ENCODE measurements around the gene NPHP3.
"Not testable (repeated sequence)": the region's sequence is repeated elsewhere in the genome, so short reads cannot be mapped to it uniquely, and the experiment has no call there.

NPHP3 gene, protein sequence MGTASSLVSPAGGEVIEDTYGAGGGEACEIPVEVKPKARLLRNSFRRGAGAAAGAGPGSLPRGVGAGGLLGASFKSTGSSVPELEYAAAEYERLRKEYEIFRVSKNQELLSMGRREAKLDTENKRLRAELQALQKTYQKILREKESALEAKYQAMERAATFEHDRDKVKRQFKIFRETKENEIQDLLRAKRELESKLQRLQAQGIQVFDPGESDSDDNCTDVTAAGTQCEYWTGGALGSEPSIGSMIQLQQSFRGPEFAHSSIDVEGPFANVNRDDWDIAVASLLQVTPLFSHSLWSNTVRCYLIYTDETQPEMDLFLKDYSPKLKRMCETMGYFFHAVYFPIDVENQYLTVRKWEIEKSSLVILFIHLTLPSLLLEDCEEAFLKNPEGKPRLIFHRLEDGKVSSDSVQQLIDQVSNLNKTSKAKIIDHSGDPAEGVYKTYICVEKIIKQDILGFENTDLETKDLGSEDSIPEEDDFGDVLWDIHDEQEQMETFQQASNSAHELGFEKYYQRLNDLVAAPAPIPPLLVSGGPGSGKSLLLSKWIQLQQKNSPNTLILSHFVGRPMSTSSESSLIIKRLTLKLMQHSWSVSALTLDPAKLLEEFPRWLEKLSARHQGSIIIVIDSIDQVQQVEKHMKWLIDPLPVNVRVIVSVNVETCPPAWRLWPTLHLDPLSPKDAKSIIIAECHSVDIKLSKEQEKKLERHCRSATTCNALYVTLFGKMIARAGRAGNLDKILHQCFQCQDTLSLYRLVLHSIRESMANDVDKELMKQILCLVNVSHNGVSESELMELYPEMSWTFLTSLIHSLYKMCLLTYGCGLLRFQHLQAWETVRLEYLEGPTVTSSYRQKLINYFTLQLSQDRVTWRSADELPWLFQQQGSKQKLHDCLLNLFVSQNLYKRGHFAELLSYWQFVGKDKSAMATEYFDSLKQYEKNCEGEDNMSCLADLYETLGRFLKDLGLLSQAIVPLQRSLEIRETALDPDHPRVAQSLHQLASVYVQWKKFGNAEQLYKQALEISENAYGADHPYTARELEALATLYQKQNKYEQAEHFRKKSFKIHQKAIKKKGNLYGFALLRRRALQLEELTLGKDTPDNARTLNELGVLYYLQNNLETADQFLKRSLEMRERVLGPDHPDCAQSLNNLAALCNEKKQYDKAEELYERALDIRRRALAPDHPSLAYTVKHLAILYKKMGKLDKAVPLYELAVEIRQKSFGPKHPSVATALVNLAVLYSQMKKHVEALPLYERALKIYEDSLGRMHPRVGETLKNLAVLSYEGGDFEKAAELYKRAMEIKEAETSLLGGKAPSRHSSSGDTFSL (N-terminal part only)

DNA sequence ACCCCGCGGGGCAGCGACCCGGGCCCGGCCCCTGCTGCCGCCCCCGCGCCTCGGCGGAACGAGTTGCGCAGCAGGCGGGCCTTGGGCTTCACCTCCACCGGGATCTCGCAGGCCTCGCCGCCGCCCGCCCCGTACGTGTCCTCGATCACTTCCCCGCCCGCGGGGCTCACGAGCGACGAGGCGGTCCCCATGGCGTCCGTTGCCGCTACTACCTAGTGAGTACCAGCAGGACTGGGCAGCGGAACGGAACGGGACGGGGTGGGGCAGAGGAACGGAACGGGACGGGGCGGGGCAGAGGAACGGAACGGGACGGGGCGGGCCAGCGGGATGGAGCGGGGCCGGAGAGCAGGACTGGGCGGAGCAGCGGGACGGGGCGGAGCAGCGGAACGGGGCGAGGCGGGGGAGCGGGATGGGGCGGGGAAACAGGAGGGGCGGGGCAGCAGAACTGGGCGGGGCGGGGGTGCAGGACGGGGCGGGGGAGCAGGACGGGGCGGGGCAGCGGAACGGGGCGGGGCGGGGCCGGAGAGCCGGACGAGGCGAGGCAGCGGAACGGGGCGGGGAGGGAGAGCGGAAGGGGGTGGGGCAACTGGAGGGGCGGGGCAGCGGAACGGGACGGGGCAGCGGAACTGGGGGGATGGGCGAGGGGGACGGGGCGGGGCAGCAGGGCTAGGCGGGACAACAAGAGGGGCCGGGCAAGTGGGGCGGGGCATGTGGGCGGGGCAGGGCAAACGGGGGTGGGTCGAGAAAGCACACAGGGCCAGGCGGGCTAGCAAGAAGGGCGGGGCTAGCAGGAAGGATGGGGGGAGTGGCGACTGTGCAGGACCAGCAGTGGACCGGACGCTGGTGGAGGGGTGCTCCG lies at the start of gene NPHP3:
Gene NPHP3, minus strand, starts transcription at position 245 of the 859 bp plus-strand sequence. Its CDS starts 54 bp downstream, at position 191.
- DNase-seq (ENCODE audit: insufficient read length, low spot score) = peak; percentile 88
- peak; percentile 93 for TF ChIP-seq POLR2A (IDR thresholded peaks at IDR 0.05; ENCODE audit: low read depth, low read length)
- FAIRE-seq = no peak

DNA sequence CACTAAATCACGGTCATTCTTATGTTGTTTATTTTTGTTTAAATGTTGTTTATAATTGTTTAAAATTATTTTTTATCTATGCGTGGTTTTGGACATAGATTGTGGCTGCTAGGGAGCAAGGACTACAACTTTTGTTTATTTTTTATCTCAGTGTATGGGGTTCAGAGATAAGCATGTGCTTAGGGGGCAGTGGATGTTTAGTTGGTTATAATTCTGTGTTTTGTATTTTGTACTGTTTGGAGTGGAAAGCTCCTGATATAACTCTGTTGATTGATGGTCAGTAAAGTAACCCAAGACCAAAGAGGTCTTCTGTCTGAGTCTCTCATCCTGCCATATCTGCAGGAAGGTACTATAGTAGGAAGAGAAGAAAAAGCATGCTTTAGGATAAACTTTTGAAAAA lies 36.5 kb upstream of the NPHP3 start:
- no peak for DNase-seq (ENCODE audit: insufficient read length, low spot score)
- FAIRE-seq = no peak
- no peak for TF ChIP-seq POLR2A (IDR thresholded peaks at IDR 0.05; ENCODE audit: low read depth, low read length)

DNA sequence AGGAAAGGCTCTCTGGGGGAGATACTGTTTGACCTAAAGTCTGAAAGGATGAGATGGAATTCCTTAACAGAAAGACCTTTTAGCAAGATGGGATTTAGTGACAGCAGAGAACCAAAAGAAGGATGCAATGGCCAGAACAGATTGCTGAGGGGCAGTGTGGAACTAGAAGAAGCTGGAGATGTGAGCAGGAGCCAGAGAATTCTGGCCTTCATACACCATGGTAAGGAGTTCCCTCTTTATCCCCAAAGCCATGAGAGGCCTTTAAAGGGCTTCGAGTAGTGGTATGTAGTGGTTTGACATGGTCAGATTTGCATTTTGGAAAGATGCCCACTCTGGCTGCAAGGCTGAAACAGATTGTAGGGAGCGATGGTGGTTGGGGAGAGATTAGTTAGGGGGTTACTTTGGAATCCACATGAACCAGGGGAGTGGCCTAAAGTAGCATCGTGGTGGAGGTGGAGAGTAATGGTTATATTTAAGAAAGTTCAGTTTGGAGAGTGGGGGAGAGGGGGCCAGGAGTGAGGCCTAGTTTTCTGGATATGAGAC lies 34.0 kb upstream of the NPHP3 start:
- FAIRE-seq (no peak), DNase-seq (ENCODE audit: insufficient read length, low spot score) (no peak)
- no peak for TF ChIP-seq POLR2A (IDR thresholded peaks at IDR 0.05; ENCODE audit: low read depth, low read length)

DNA sequence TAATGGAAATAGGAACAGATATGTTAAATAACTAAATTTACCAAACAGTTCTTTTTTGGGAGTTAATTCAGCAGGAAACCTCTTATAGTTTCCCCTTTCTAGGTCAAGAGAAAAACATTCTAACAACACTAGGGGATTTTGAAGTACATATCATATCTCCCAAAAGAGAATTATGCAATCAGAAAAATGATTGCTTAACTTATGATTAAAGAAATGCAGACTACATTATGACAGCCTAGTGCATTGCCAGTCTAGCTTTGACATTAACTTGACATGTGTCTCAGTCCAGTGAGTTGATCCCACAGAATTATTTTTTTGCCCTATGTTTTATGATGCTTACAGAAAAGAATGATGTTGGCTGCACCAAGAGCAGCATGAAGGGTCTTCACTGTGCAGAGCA lies 31.7 kb upstream of the NPHP3 start:
- no peak for TF ChIP-seq POLR2A (IDR thresholded peaks at IDR 0.05; ENCODE audit: low read depth, low read length)
- no peak for FAIRE-seq
- DNase-seq (ENCODE audit: insufficient read length, low spot score) = no peak

DNA sequence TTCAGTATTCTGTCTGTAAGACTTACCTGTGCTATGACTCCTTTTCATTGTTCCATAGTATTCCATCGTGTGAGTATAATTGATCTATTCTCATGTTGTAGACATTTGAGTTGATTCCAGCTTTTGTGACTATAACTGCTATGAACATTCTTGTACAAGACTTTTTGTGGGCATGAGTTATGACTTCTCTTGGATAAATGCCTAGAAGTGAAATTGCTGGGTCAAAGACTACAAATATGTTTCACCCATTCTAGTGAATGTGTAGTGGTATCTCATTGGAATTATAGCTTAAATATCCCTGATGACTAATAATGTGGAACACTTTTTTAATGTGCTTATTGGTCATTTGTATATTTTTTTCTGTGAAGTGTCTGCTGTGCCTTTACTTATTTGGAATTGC lies 27.6 kb upstream of the NPHP3 start:
- FAIRE-seq (no peak), DNase-seq (ENCODE audit: insufficient read length, low spot score) (no peak)
- TF ChIP-seq POLR2A (IDR thresholded peaks at IDR 0.05; ENCODE audit: low read depth, low read length) = no peak

DNA sequence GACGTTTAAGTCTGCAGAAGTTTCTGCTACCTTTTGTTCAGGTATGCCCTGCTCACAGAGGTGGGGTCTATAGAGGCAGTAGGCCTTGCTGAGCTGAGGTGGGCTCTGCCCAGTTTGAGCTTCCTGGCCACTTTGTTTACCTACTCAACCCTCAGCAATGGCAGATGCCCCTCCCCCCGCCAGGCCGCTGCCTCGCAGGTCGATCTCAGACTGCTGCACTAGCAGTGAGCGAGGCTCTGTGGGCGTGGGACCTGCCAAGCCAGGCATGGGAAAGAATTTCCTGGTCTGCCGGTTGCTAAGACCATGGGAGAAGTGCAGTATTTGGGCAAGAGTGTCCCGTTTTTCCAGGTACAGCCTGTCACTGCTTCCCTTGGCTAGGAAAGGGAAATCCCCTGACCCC lies 24.5 kb upstream of the NPHP3 start:
- FAIRE-seq; DNase-seq (ENCODE audit: insufficient read length, low spot score): not testable (repeated sequence)

DNA sequence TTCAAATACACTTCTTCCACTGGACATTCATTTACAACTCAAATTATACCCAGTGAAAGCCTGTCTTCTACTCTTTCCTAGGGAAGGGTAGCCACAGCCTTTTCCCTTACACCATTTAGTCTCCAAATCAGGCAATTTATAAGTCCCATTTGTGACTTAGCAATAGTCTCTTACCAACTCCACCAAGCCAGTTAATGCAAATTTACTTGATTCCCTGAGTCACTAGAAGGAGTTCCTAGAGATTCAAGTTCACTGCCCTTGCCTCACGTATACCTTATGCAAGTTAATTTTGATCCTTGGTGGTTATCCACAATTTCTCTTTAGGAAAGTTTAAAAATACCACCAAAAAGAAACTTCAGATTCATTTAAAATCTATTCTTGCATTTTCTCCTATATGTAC lies 16.1 kb upstream of the NPHP3 start:
- FAIRE-seq (no peak), DNase-seq (ENCODE audit: insufficient read length, low spot score) (no peak)
- TF ChIP-seq POLR2A (IDR thresholded peaks at IDR 0.05; ENCODE audit: low read depth, low read length) = no peak

DNA sequence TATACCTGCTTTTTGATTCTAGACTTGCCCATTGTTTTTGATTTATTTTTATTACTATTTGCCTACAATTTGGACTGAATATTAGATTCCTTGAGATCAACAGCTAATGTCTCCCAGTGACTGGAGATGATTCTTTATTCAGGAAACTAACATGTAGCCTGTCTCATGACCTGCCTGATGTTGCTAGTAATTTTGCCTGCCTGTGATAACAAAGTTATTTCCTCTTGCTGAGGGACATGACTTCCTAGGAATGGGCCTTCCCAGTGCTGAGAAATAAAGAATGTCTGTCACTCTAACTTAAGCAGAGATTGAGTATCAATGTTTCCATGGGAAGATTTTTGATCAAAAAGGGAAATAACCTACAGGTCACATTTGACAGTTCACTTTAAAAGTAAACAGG lies 13.4 kb upstream of the NPHP3 start:
- no peak for FAIRE-seq

DNA sequence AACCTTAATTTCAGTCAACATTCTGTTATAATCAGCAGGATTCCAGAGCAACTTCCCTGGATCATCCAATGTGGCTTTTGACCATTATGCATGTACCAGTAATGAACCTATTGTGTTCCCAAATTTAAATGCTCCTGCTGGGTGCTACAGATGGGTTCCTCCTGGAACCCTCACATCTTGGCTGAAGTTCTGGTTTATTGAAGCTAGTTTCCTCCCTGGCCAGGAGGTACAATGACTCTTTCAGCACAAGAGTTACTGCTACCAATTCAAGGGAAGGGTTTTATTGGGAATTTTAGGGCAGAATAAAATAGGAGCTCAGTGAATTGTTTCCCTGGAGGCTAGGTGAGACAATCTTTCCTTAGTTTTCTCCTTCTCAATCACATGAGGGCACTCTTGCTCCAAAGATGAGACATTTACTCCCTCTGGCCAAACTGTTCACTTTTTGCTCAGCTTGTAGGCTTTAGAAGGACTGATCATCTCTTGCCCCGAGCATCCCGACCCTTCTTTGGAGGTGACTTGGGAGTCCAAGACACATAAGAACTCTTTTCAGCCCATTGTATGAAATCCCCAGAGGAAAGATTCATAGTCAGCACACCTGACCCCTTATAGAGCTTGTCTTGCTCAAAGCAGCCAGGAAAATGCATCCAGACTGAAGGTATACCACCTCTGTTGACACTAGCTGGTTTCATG lies 8.8 kb upstream of the NPHP3 start:
- FAIRE-seq (peak; percentile 90), DNase-seq (ENCODE audit: insufficient read length, low spot score) (no peak)

More for the DNA sequence above, 13.4 kb upstream of the NPHP3 start:
- no peak for DNase-seq (ENCODE audit: insufficient read length, low spot score)
- no peak for TF ChIP-seq POLR2A (IDR thresholded peaks at IDR 0.05; ENCODE audit: low read depth, low read length)

DNA sequence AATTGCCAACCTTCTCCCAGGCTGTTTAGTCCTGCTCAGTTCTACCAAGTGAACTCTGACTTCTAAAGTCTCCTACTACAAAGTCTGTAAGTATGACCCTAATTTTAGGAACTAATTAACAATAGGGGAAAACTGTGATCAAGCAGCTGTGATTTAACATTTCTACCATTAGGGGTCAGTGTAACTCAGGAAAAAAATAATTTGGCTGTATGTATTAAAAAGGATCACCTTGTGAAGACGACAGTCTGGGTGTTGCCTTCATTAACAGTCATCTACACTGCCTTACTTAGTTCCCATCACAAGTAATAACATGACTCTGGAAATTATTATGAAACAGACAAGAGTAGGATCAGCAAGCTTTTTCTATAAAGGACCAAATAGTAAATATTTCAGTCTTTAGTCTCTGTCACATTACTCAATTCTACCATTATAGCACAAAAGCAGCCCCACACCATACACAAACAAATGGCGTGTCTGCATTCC lies 4.2 kb upstream of the NPHP3 start:
- no peak for DNase-seq (ENCODE audit: insufficient read length, low spot score)
- peak; percentile 92 for FAIRE-seq
- TF ChIP-seq POLR2A (IDR thresholded peaks at IDR 0.05; ENCODE audit: low read depth, low read length) = no peak

More for the DNA sequence above, 8.8 kb upstream of the NPHP3 start:
- no peak for TF ChIP-seq POLR2A (IDR thresholded peaks at IDR 0.05; ENCODE audit: low read depth, low read length)

DNA sequence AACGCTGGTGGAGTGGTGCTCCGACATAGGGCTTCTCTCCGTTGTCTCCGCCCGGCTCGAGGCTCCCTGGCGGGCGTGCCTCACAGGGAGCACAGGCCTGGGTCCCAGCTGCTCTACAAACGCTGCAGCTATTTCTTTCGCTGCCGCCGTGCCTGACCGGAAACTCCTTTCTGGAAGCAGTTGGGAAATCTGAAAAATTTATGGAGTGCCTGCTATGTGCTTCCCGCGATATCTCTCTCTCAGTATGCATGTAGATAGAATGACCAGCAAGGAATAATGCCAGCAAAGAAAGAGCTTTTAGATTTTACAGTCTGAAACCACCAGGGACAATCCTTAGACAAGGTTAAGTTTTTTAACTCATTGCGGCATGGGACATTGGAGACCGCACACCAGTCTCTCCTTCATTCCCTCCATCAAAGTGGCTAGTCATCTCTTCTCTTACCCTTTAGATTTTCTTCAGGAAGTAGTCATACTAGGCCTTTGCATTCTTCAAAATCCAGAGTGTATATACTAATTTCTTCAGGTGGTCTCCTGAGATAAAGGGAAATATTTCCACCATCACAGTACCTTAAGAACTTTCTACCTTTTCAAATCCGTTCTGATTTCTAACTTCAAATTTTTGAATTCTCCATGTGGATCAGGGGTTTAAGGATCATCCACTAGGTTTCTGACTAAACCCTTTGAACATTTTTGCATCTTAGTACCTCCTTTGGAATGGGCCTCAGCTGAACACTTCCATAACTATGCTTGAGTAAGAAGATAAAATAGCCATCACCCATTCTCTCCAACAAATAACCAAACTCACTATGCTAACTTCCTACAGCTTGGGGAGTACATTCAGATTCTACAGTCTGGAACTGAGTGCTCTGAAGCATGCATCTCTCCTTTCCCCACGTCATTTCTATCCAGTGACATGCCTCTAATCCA lies 1.1 kb upstream of the NPHP3 start:
- FAIRE-seq = no peak
- DNase-seq (ENCODE audit: insufficient read length, low spot score) = no peak
- TF ChIP-seq POLR2A (IDR thresholded peaks at IDR 0.05; ENCODE audit: low read depth, low read length) = peak; percentile 92; the same call in 1 of the 2 replicates
